GM19455 (cell line): ENCODE measurements around the gene ACD.

Experiments used
- ATAC-seq: cut with Tn5 transposase; IDR thresholded peaks from one replicate; pipeline ENCODE4 v1.9.1; 2021; ENCODE audit not compliant: unreplicated experiment

The ACD gene

GRCh38 chr16:67662653-67663010, 2.6 kb upstream of the ACD start:
- no peak for ATAC-seq

GRCh38 chr16:67661886-67662652, 2.0 kb upstream of the ACD start:
- no peak for ATAC-seq

GRCh38 chr16:67661101-67661761, 1.2 kb upstream of the ACD start:
- peak; percentile 0 for ATAC-seq

GRCh38 chr16:67660564-67661028, 536 bp upstream of the ACD start, which contains the start of gene PARD6A:
Gene PARD6A, plus strand, starts transcription at chr16:67660960. Its CDS starts 79 bp downstream, at chr16:67661039.
- ATAC-seq: peak; percentile 72

- ATAC-seq: no peak
Measured at GRCh38 chr16:67658849-67659674, 998 bp downstream of the ACD start.

- ATAC-seq: no peak
Measured at GRCh38 chr16:67657751-67658518, 2.1 kb downstream of the ACD start.

GRCh38 chr16:67657017-67657608, 2.9 kb downstream of the ACD start:
- no peak for ATAC-seq

- ATAC-seq: no peak
Measured at GRCh38 chr16:67656344-67657016, 3.6 kb downstream of the ACD start.

GRCh38 chr16:67655363-67655762, 4.7 kb downstream of the ACD start:
- ATAC-seq: no peak

GRCh38 chr16:67654403-67654911, 5.6 kb downstream of the ACD start:
- ATAC-seq: no peak

- ATAC-seq: no peak
Measured at GRCh38 chr16:67653789-67654402, 6.2 kb downstream of the ACD start.

- no peak for ATAC-seq
Measured at GRCh38 chr16:67653128-67653788, 6.8 kb downstream of the ACD start.

- ATAC-seq: no peak
Measured at GRCh38 chr16:67652578-67653127, 7.4 kb downstream of the ACD start.

GRCh38 chr16:67651847-67652246, 8.2 kb downstream of the ACD start:
- ATAC-seq: no peak

GRCh38 chr16:67651039-67651438, 9.0 kb downstream of the ACD start:
- ATAC-seq: no peak

GRCh38 chr16:67650023-67650422, 10.0 kb downstream of the ACD start:
- ATAC-seq: no peak

- ATAC-seq: no peak
Measured at GRCh38 chr16:67649494-67649931, 10.5 kb downstream of the ACD start.

GRCh38 chr16:67648764-67649407, 11.2 kb downstream of the ACD start:
- ATAC-seq: no peak
